Stimulated activated CD4-positive, alpha-beta T cell treated with anti-CD3 and anti-CD28 coated beads, Interleukin-2, amount 100 ng/mL, for 4 hours (primary cell): ENCODE data around the gene ATP6V0A1.
"Not testable (repeated sequence)": the region's sequence is repeated elsewhere in the genome, so short reads cannot be mapped to it uniquely, and the experiment has no call there.

ENCODE experiments used
- DNase-seq: peaks from one replicate; pipeline ENCODE4 v3.0.0-alpha.2; 2020; ENCODE audit warnings: low read depth

The ATP6V0A1 gene

DNA sequence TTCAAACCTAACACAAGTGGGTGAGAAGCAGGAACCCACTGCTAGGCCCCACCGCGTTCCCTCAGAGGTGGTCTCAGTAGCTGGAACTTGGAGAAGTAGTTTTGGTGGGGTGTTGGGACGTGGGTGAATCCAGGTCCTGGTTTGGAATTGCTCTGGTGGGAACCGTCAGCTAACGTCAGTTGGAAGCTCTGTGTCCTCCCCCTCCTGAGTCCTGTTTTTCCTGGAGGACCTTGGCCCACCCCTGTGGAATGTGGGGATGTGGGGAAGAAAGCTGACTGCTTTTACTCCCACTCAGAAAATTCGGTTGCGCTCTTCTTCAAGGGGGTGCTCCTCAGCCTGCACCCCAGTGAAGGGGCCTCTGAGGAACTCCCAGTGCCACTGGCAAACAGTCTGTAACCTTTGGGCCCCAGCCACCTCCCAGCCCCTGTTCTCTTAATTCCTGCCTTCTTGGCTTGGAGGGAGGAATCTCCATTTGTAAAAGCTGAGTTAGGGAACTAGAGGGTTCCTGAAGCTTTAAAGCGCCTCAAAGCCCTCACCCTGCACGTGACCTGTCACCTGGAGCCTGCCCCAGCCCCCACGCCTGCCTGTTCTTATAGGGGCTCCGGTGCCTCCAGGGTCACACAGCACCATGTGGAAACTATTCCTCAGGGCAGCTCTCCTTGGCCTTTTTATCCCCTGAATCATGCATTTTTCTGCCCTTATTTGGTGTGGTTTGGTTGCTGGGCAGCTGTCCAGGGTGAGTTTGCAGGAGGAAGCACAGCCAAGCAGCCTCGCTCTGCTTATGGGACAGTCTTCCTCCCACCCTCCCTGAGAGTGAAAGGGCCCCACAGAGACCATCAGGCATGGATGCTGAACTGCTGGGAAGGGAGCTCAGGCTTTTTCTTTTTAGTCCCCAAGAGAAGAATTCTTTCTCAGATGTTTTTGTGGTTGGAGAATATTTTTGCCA is 61.1 kb downstream of the ATP6V0A1 start:
- no peak for DNase-seq

DNA sequence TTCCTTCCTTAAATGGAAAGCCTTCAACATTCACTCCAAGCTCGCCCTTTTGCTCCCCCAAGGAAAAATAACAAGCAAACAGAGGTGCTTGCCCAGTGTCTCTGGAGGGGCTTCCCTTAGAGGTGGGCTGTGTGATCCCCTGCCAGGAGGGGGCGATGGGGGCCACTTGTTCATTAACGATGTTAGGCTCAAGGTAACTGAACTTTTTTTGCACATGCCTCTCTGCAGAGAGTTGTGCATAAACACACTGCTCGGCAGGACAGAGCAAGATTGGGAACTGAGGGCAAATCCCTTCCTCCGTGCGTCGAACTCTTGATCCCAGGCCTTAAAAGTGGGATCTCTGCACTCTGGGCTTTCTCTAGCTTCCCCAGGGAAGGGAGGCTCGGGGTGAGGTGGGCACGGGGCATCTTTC is 61.9 kb downstream of the ATP6V0A1 start:
- no peak for DNase-seq

DNA sequence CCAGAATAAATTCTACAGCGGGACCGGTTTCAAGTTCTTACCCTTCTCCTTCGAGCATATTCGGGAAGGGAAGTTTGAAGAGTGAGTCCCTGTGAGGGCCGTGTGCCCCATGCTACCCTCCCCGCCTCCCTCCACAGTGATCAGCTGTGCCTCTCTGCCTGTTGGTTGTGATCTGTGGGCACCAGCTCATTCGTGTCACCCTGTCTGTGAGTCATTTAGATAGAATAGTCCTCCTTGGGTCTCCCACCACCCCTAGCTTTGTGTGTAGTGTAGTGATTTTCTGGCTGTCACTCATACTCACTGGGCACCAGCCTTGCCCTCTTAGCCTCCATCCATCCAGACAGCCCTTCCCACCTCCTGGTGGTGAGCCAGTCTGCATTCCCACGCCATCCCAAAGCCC is 62.4 kb downstream of the ATP6V0A1 start:
- DNase-seq, result no peak

DNA sequence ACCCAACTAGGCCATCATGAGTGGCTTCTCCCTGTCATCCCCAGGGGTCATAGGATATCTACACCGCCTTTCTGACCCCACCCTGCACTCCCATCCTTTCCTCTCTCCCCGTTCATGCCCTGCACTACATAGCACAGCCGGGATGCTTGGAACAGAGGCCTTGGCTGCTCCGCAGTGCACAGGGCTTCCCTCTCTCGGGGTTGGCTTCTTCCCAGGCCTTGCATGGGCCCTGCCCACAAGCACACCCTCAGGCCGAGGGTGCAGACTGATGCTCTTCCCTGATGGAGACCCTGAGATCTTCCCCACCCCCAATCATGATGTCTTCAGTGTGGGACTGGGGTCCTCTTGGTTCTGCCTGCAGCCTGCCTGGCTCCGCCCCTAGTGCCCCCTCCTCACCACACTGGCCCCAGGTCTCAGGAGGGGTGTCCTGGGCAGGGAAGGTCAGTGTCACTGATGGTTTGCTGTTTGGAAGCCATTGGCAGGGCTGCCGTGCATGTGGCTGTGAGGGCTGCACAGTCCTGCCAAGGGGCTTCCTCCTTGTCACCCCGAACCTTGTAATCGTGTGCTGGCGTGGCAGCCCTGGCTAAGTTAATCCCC is 63.1 kb downstream of the ATP6V0A1 start:
- DNase-seq, result no peak

DNA sequence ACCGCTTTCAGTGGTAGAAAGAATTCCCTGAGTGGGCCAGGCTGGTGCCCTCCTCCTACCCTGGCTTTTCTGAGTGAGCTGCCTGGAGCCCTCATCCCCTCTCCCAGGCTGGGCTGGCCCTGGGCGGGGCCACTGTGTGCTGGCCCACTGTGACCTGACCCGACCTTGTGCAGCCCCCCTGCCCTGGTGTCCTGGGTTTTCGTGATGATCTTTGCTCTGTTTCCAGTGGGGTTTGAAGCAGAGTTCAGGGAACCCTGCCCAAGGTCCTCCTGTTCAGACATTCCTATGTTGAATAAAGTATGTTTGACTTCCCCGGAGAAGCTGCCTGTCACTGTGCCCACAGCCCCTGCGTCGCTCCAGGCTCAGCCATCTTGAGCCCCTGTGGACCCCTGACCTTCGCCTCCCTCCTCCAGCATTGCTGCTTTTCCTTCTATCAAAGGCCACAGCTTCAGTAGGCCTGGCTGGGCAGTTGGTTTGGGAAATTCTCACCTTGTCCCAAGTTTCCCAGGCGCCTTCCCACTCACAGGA is 63.6 kb downstream of the ATP6V0A1 start:
- no peak for DNase-seq

DNA sequence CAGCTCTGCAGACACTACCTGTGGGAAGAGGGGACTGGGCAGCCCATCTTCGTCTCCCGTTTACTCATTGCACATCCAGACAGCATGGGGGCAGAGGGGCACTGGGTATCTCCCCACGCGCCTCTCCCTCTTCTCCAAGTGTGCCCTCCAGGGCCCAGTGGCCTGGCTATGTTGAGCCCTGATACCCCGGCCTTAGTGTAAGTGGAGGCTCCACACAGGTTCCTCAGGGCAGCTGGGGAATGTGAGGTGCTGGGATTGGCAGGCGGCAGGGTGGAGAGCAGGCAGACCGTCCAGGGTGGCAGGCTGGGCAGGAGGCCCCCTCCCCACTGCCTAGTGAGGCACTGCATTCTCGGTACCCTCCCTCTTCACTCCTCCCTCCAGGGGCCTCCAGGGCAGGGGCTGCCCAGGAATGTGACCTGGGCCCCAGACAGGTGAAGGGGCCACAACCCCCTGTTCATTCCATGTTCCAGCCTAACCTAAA is 64.2 kb downstream of the ATP6V0A1 start:
- DNase-seq, result no peak

DNA sequence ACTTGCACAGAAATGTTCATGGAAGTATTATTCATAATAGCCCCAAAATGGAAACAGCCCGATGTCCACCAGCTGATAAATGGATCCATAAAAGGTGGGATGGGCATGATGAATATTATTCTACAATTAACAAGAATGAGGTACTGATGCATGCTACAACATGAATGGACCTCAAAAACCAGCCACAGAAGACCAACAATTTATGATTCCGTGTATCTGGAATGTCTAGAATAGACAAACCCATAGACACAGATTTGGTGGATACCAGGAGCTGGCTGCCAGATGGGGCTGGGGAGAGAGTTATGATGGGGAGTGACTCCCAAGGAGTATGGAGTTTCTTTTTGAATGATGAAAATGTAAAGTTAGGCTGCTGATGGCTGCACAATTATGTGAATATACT is 66.5 kb downstream of the ATP6V0A1 start:
- no peak for DNase-seq

DNA sequence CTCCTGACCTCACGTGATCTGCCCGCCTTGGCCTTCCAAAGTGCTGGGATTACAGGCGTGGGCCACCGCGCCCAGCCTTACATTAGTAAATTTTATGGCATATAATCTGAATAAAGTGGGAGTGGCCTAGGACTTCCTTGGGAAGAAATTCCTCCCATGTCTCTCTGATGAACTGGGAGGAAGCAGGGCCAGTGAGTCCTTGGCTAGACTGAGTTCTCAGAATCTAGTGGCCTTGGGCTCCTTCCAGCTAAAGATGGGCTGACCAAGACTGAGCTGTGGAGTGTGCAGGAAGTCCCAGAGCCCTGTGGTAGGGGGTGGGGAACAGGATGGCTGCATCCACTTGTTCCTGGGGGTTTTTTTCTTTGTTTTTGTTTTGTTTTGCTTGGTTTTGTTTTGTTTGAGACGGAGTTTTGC is 67.4 kb downstream of the ATP6V0A1 start:
- DNase-seq, result no peak

DNA sequence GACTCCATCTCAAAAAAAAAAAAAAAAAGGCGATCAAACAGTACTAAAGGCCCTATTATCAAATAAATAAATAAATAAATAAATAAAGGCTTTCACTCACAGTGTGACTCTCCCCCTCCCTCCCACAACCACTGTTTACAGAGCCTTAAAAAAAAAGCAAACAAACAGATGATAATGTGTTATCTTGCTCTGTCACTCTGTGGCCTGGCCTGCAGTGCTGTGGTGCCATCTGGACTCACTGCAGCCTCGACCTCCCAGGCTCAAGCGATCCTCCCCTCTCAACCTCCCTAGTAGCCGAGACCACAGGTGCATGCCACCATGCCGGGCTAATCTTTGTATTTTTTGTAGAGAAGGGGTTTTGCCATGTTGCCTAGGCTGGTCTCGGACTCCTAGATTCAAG is 69.3 kb downstream of the ATP6V0A1 start:
- DNase-seq, result no peak

DNA sequence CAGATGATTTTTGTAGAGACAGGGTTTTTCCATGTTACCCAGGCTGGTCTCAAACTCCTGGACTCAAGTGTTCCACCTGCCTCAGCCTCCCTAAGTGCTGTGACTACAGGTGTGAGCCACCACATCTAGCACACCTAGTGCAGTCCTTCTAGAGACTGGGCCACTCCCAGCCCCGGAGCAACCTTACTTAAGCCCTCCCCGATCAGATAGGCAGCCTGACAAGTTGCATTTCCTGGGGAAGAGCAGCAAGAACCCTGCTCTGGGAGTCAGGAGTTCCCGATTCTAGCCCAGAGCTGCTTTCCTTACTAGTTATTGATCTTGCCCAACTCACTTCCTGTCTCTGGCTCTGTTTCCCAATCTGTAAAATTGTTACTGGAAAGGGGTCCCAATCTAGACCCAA is 70.4 kb downstream of the ATP6V0A1 start:
- no peak for DNase-seq

DNA sequence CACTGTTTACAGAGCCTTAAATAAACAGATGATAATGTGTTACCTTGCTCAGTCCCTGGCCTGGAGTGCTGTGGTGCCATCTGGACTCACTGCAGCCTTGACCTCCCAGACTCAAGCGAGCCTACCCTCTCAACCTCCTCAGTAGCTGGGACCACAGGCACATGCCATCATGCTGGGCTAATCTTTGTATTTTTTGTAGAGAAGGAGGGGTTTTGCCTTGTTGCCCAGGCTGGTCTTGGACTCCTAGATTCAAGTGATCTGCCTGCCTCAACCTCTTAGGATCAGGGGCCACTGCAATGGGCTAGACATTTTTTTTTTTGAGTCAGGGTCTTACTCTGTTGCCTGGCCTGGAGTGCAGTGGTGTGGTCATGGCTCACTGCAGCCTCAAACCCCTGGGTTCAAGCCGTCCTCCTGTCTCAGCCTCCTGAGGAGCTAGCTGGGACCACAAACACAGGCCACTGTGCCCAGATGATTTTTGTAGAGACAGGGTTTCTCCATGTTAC is 72.3 kb downstream of the ATP6V0A1 start:
- DNase-seq, result no peak

DNA sequence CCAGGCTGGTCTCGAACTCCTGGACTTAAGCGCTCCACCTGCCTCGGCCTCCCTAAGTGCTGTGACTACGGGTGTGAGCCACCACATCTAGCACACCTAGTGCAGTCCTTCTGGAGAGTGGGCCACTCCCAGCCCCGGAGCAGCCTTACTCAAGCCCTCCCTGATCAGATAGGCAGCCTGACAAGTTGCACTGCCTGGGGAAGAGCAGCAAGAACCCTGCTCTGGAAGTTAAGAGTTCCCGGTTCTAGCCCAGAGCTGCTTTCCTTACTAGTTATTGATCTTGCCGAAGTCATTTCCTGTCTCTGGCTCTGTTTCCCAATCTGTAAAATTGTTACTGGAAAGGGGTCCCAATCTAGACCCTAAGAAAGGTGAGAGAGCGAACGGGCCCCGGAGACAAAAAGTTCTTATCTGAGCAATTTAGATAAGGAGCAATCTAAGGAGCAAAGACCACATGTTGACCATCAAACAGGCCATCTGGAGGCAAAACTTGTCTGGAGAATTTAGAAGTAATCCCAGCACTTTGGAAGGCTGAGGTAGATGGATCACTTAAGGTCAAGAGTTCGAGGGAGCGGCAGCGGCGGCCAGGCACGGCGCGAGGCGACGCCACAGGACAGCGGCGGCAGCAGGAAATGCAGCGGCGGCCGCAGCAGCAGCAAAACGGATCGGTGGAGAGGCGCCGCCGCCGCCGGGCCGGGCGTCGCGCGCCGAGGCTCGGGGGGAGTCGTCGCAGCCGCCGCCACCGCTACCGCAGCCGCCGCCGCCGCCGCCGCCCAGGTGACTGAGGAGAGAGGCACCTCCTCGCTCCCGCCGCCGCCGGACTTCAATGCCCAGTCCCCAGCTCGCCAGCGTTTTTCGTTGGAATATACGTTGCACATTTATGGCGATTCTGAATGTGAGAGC is 73.0 kb downstream of the ATP6V0A1 start:
- DNase-seq, result peak; percentile 19

DNA sequence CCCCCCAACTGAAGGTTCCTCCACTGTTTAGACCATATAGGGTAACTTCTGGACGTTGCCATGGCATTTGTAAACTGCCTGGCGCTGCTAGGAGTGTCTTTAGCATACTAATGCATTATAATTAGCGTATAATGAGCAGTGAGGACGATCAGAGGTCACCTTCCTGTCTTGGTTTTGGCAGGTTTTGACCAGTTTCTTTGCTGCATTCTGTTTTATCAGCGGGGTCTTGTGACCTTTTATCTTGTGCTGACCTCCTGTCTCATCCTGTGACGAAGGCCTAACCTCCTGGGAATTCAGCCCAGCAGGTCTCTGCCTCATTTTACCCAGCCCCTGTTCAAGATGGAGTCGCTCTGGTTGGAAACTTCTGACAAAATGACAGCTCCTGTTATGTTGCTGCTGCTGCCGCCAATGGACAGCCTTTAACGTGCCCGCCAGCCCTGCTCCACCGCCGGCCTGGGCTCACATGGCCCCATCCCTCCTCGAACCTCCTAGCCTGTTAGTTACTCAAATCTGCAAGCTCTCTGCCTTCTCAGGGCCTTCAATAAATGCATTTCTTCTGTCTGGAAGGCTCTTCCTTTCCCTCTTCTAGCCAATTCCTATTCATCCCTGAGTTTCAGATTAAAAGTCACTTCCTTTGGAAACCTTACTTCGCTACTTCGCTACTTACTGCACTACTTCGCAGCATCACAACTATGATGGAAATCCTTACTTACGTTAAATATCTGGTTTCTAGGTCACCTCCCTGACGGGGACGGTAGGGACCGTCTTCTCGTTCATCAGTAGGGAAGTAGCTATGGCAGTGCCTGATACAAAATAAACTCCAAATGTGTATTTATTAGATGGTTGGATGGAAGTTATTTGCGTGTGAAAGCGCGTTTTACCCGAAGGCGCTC is 76.7 kb downstream of the ATP6V0A1 start:
- DNase-seq, result no peak

DNA sequence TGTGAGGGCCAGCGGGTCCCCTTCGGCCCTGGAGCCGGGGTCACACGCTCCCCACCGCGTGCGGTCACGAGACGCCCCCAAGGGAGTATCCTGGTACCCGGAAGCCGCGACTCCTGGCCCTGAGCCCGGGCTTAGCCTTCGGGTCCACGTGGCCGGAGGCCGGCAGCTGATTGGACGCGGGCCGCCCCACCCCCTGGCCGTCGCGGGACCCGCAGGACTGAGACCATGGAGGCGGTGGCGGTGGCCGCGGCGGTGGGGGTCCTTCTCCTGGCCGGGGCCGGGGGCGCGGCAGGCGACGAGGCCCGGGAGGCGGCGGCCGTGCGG is 77.3 kb downstream of the ATP6V0A1 start, which contains the start of gene NAGLU:
NAGLU (plus strand) TSS at position 194 of the 324 bp plus-strand sequence; CDS start at position 226, 32 bp downstream.
- peak; percentile 70 for DNase-seq

DNA sequence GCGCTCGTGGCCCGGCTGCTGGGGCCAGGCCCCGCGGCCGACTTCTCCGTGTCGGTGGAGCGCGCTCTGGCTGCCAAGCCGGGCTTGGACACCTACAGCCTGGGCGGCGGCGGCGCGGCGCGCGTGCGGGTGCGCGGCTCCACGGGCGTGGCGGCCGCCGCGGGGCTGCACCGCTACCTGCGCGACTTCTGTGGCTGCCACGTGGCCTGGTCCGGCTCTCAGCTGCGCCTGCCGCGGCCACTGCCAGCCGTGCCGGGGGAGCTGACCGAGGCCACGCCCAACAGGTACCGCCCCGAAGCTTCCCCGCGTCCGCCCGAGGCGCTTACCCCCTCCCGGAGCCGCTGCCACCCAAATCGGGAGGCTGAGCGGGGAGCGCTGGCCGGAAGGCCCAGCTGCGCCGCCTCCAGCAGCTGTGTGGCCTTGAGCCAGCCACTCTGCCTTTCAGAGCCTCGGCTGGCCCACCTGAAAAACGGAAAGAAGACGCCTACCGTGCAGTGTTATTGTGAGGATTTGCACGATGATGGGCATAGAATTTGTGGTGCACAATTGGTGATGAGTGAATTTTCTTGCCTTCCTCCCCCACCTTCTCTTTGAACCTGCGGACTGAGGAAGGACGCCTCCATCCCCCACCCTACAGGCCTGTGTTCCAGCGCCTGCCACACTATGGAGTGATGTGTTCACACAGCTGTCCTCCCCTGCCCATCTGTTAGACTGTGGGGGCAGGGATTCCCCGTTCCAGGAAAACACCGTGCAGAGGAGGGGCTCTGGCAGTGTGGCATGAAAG is 77.9 kb downstream of the ATP6V0A1 start:
- DNase-seq, result peak; percentile 61

DNA sequence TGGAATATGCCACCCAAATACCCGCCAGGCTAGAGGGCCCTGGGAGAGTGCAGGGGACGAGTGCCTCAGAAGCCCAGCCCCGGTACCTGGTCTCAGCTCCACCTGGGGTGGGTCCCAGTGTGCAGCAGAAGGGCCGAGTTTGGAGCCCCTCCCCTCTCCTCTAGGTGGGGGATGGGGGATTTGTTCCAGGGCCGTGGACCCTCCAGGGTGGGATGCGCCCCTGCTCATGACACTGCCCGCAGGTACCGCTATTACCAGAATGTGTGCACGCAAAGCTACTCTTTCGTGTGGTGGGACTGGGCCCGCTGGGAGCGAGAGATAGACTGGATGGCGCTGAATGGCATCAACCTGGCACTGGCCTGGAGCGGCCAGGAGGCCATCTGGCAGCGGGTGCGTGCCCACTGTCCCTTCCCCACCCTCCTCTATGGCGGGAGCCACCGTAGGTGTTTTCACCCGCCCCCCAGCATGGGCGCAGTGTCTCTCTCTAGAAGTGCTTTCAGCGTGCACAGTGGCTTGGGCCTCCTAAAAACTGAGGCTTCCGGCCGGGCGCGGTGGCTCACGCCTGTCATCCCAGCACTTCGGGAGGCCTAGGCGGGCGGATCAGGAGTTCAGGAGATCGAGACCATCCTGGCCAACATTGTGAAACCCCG is 78.6 kb downstream of the ATP6V0A1 start:
- DNase-seq, result no peak

DNA sequence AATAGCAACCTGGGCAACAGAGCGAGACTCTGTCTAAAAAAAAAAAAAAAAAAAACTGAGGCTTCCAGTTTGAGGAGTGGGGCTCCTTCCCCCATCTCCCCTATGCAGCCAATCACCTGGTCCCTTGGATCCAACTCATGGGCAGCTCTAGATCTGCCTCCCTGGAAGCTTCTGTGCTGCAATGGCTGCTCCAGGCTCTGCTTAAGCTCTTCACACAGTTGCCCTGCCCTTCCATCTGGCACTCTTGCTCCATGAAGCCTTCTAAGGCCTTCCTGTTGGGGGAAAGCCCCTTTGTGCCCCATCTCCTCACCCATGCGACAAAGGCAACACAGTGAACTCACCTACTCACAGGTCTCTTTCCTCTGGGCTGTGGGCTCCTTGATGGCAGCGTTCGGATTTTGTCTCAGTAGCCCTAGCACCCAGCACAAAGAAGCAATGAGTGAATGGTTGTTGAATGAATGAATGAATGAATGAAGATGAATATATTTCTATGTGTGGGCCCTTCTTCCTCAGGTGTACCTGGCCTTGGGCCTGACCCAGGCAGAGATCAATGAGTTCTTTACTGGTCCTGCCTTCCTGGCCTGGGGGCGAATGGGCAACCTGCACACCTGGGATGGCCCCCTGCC is 79.3 kb downstream of the ATP6V0A1 start:
- DNase-seq, result no peak

DNA sequence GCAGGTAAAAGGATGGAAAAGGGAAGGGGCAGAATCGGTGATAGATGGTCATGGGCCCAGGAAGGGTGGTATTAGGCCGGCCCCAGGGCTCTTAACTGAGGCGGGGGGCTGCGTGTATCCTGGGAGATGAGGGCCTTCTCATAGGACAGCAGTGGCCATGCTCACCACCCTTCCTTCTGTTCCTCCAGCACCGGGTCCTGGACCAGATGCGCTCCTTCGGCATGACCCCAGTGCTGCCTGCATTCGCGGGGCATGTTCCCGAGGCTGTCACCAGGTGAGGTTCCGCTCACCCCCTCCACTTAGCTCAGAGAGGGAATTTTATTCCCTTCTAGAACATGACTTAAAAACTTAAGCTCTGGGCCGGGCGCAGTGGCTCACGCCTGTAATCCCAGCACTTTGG is 79.8 kb downstream of the ATP6V0A1 start:
- DNase-seq, result no peak

DNA sequence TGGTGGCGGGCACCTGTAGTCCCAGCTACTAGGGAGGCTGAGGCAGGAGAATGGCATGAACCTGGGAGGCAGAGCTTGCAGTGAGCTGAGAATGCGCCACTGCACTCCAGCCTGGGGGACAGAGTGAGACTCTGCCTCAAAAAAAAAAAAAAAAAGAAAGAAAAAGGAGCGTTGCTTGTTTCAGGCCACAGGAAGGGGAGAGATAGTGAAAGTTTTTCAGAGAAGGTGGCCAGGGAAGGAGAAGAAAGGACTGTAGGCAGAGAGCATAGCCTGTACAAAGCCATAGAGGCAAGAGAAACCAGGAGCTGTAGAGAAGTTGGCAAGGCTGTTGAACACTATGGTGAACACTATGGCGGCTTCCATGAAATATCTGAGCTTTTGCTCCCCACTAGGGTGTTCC is 81.9 kb downstream of the ATP6V0A1 start:
- not testable (repeated sequence) for DNase-seq
